GM18508 (cell line): ENCODE results near the gene TFAP2D.

Source experiments
- ATAC-seq: cut with Tn5 transposase; IDR thresholded peaks from one replicate; pipeline ENCODE4 v1.9.1; 2021; ENCODE audit warnings: moderate number of reproducible peaks; ENCODE audit not compliant: insufficient read depth, unreplicated experiment

The TFAP2D gene

GRCh38 chr6:50713226-50713625 is at the start of gene TFAP2D:
Gene TFAP2D, plus strand, starts transcription at chr6:50713526. Its CDS starts 530 bp downstream, at chr6:50714056.
- ATAC-seq = no peak

GRCh38 chr6:50663806-50664205 is 49.5 kb upstream of the TFAP2D start:
- ATAC-seq = no peak

GRCh38 chr6:50666089-50666488 is 47.2 kb upstream of the TFAP2D start:
- no peak for ATAC-seq

GRCh38 chr6:50681213-50681824 is 32.0 kb upstream of the TFAP2D start:
- peak; percentile 92 for ATAC-seq

GRCh38 chr6:50689210-50689609 is 24.1 kb upstream of the TFAP2D start:
- no peak for ATAC-seq

GRCh38 chr6:50691814-50692495 is 21.4 kb upstream of the TFAP2D start:
- ATAC-seq = no peak

GRCh38 chr6:50698546-50698945 is 14.8 kb upstream of the TFAP2D start:
- ATAC-seq = no peak

GRCh38 chr6:50699051-50699775 is 14.1 kb upstream of the TFAP2D start:
- no peak for ATAC-seq

GRCh38 chr6:50706575-50706974 is 6.8 kb upstream of the TFAP2D start:
- ATAC-seq = no peak

- no peak for ATAC-seq
Observed at GRCh38 chr6:50707191-50707590, 6.1 kb upstream of the TFAP2D start.

- no peak for ATAC-seq
Observed at GRCh38 chr6:50707652-50708300, 5.5 kb upstream of the TFAP2D start.

GRCh38 chr6:50708664-50709365 is 4.5 kb upstream of the TFAP2D start:
- ATAC-seq = no peak

- ATAC-seq = no peak
Observed at GRCh38 chr6:50709366-50709734, 4.0 kb upstream of the TFAP2D start.

GRCh38 chr6:50711686-50712085 is 1.6 kb upstream of the TFAP2D start:
- ATAC-seq = no peak

- no peak for ATAC-seq
Observed at GRCh38 chr6:50712291-50712690, 1.0 kb upstream of the TFAP2D start.

GRCh38 chr6:50713977-50714486 is 706 bp downstream of the TFAP2D start:
- ATAC-seq = no peak

GRCh38 chr6:50714487-50715379 is 1.4 kb downstream of the TFAP2D start:
- ATAC-seq = no peak

- no peak for ATAC-seq
Observed at GRCh38 chr6:50716899-50717509, 3.7 kb downstream of the TFAP2D start.
